Measurements from ENCODE around the gene CCDC175.

DNA sequence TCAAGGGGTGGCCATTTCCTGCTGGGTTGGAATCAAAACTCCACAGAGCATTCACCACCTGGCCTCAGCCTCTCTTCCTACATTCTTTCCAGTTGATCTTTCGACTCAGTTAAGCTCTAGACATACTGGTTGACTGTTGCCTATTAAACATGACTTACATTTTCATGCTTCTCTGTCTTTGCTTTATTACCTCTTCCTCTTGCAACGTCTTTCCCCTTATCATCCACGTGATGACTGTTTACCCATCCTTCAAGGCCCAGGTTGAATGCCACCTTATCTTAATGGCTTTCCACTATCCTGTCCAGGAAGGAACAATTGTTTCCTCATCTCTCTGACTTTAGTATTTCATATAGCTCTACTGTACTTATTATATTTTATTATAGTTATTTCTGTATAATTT is 24.4 kb upstream of the CCDC175 start:
- TF ChIP-seq CTCF (IDR thresholded peaks at IDR 0.05): no peak
- TF ChIP-seq POLR2AphosphoS5 (IDR thresholded peaks at IDR 0.05): no peak
- TF ChIP-seq POLR2A (IDR thresholded peaks at IDR 0.05): no peak
- no peak for TF ChIP-seq EP300 (IDR thresholded peaks at IDR 0.05)
